Kidney (tissue), 14 donors: ENCODE results near the gene PCNX3. TPM values are rescaled to one million over a fixed set of nuclear protein-coding genes. Genes with fewer than 3 reads are reported as not detected.

Experiments used
- DNase-seq, 5 donors: peaks; one replicate each; pipeline ENCODE4 v3.0.0-alpha.2; 2013 to 2020
- FAIRE-seq: peaks from 2 replicates; lab custom pipeline; 2012; peaks lifted over from hg19 to GRCh38; lab: Jason Lieb, UNC
- H3K27ac ChIP-seq, 2 donors: one replicate each; pipeline ENCODE4 v1.7.0; 2013; ENCODE audit warnings: low read depth in 2 of 2, low read length in 2 of 2, inconsistent platforms in 1 of 2
- H3K27me3 ChIP-seq: one replicate; pipeline ENCODE4 v1.7.1; 2013; ENCODE audit warnings: low read length, inconsistent platforms; ENCODE audit not compliant: control insufficient read depth, insufficient read depth
- H3K36me3 ChIP-seq, 3 donors: one replicate each; pipeline versions ENCODE4 v1.7.0 to v1.7.1; 2013; ENCODE audit warnings: low read length in 3 of 3, control low read depth in 1 of 3, inconsistent platforms in 1 of 3; ENCODE audit not compliant: insufficient read depth in 3 of 3, control insufficient read depth in 2 of 3
- H3K4me1 ChIP-seq, 3 donors: one replicate each; pipeline versions ENCODE4 v1.7.0 to v1.7.1; 2013; ENCODE audit warnings: low read length in 3 of 3, inconsistent platforms in 1 of 3, low read depth in 1 of 3; ENCODE audit not compliant: control insufficient read depth in 2 of 3, insufficient read depth in 2 of 3
- H3K4me3 ChIP-seq, 3 donors: one replicate each; pipeline versions ENCODE4 v1.7.0 to v1.8.1; 2013; ENCODE audit warnings: low read length in 3 of 3, control low read depth in 1 of 3, inconsistent platforms in 1 of 3
- H3K9ac ChIP-seq, 3 donors: one replicate each; pipeline versions ENCODE4 v1.7.0 to v1.7.1; 2013; ENCODE audit warnings: low read length in 3 of 3, control low read depth in 1 of 3, inconsistent platforms in 1 of 3
- H3K9me3 ChIP-seq, 3 donors: one replicate each; pipeline versions ENCODE4 v1.7.0 to v1.7.1; 2013; ENCODE audit warnings: low read length in 3 of 3, control low read depth in 1 of 3, inconsistent platforms in 1 of 3; ENCODE audit not compliant: control insufficient read depth in 2 of 3, insufficient read depth in 1 of 3
- CTCF ChIP-seq: IDR thresholded peaks from 3 replicates; pipeline ENCODE4 v1.5.1; 2012; ENCODE audit warnings: mild to moderate bottlenecking, moderate library complexity, borderline replicate concordance; ENCODE audit not compliant: insufficient read depth; ENCODE audit errors: extremely low read depth
- intact Hi-C: fragments of 100-400 bp; cut with DNase I; formaldehyde crosslinking; loops from one replicate; pipeline ENCODE4 v1.11.1; 2022
- polyA plus RNA-seq: library from polyadenylated mRNA; stranded (reverse); fragments of 350-450 nt; fragmentation: Illumina TruSeq; extraction: RNeasy Lipid Tissue Mini Kit (QIAGEN cat#74804); gene quantifications from one replicate; pipeline ENCODE4 v1.2.3, GENCODE V29; 2014; ENCODE audit warnings: low read depth, low replicate concordance; ENCODE audit not compliant: insufficient read depth
- total RNA-seq: library from RNA; stranded (reverse); fragmentation: NEBNext Ultra II Directional; extraction: Animal tissue kit (Norgen Biotek cat#: 25700); gene quantifications from one replicate; pipeline ENCODE4 v1.2.1, GENCODE V29; 2021
- donor health status: control.
- donor health status: control.
- donor health status: control.
- donor health status: control.
- donor health status: control.
- donor health status: DM: yes; HTN: yes; CAD: no.
- donor health status: Normal renal cell carcinoma (clear cell type).

The PCNX3 gene
- total and polyA plus RNA-seq, 2 donors from 2014 or later: 13.6 to 44.4 TPM

- H3K4me3 ChIP-seq: peak overlapping the region in 1 of 3 donors; percentile 9
- H3K9ac ChIP-seq: no peak overlapping the region
- peaks cover 2 to 35% (median 25%) of the 10 kb centered on the region in 3 donors for H3K36me3 ChIP-seq
- TF ChIP-seq CTCF: no peak
- H3K27ac ChIP-seq: no peak overlapping the region
- no peaks in the 10 kb centered on the region for H3K27me3 ChIP-seq
- FAIRE-seq (no peak), DNase-seq (peak in 1 of 5 donors; percentile 67)
- intact Hi-C loops: no loop called here
- no peaks in the 10 kb centered on the region for H3K9me3 ChIP-seq
- H3K4me1 ChIP-seq: peaks cover 0 to 40% (median 0%) of the 10 kb centered on the region in 3 donors
Measured at GRCh38 chr11:65607614-65608426, 7.8 kb upstream of the PCNX3 start.

GRCh38 chr11:65609229-65609628, 6.3 kb upstream of the PCNX3 start:
- TF ChIP-seq CTCF: no peak
- no peaks in the 10 kb centered on the region for H3K9me3 ChIP-seq
- intact Hi-C loops: no loop called here
- H3K36me3 ChIP-seq: peaks cover 2 to 24% (median 20%) of the 10 kb centered on the region in 3 donors
- H3K9ac ChIP-seq: no peak overlapping the region
- H3K4me1 ChIP-seq: peaks cover 0 to 46% (median 0%) of the 10 kb centered on the region in 3 donors
- H3K27ac ChIP-seq: no peak overlapping the region
- no peak for FAIRE-seq
- H3K4me3 ChIP-seq: no peak overlapping the region
- DNase-seq: no peak
- H3K27me3 ChIP-seq: no peaks in the 10 kb centered on the region

- Histone ChIP-seq H3K9ac (no peak overlapping the region), H3K27ac (no peak overlapping the region), H3K9me3 (no peaks in the 10 kb centered on the region), H3K4me1 (peaks cover 0 to 46% (median 0%) of the 10 kb centered on the region in 3 donors), H3K27me3 (no peaks in the 10 kb centered on the region), H3K36me3 (peaks cover 2 to 20% (median 19%) of the 10 kb centered on the region in 3 donors), H3K4me3 (no peak overlapping the region)
- FAIRE-seq (no peak), DNase-seq (no peak)
- intact Hi-C loops: no loop called here
- no peak for TF ChIP-seq CTCF
Measured at GRCh38 chr11:65609665-65610064, 5.9 kb upstream of the PCNX3 start.
